ENCODE results near the gene C1orf116. TPM values are rescaled to one million over a fixed set of nuclear protein-coding genes. Genes with fewer than 3 reads are reported as not detected.

Gene C1orf116
- total RNA-seq, 2 experiments from 2014 or later, result not detected

GRCh38 chr1:207056673-207057072 is 24.1 kb upstream of the C1orf116 start:
- ChIA-PET POLR2A (no interaction called here), CTCF (interaction anchor here (0.6 to 1.5 kb wide), 5 partner anchors 12 to 264 kb away, joined by 3 to 4 read pairs (median 3); no protein-coding TSS in a partner anchor)
- peaks cover 2% of the 10 kb centered on the region for H3K36me3 Mint-ChIP-seq (ENCODE audit: low read depth)
- H3K9me3 Mint-ChIP-seq, result peaks cover 1% of the 10 kb centered on the region
- no peak for DNase-seq
- H3K27me3 Mint-ChIP-seq, result peaks cover 7% of the 10 kb centered on the region
- H3K4me1 Mint-ChIP-seq, result peaks cover 34% of the 10 kb centered on the region
- no peak overlapping the region for H3K4me3 Mint-ChIP-seq
- no peak overlapping the region for H3K27ac Mint-ChIP-seq

GRCh38 chr1:207055386-207056001 is 22.9 kb upstream of the C1orf116 start:
- Mint-ChIP-seq H3K27me3 (peaks cover 7% of the 10 kb centered on the region), H3K27ac (no peak overlapping the region), H3K4me3 (no peak overlapping the region), H3K36me3 (ENCODE audit: low read depth) (peaks cover 3% of the 10 kb centered on the region), H3K9me3 (peaks cover 9% of the 10 kb centered on the region), H3K4me1 (peaks cover 42% of the 10 kb centered on the region)
- CTCF ChIA-PET, result interaction anchor here (1.1 to 1.5 kb wide), 3 partner anchors 13 to 44 kb away, joined by 3 to 4 read pairs (median 3); no protein-coding TSS in a partner anchor
- POLR2A ChIA-PET, result no interaction called here
- DNase-seq, result no peak

GRCh38 chr1:207054491-207054890 is 21.9 kb upstream of the C1orf116 start:
- peaks cover 10% of the 10 kb centered on the region for H3K36me3 Mint-ChIP-seq (ENCODE audit: low read depth)
- no peak overlapping the region for H3K4me3 Mint-ChIP-seq
- no peak for DNase-seq
- ChIA-PET CTCF (interaction anchor here (0.5 to 0.7 kb wide), 2 partner anchors 23 to 844 kb away, joined by 3 to 4 read pairs; no protein-coding TSS in a partner anchor), POLR2A (no interaction called here)
- peaks cover 45% of the 10 kb centered on the region for H3K4me1 Mint-ChIP-seq
- H3K9me3 Mint-ChIP-seq, result peaks cover 9% of the 10 kb centered on the region
- no peak overlapping the region for H3K27ac Mint-ChIP-seq
- H3K27me3 Mint-ChIP-seq, result peaks cover 7% of the 10 kb centered on the region

GRCh38 chr1:207052911-207053769 is 20.6 kb upstream of the C1orf116 start, which contains the start of gene PFKFB2:
Gene PFKFB2, plus strand, starts transcription at chr1:207053275. Its CDS starts 1,443 bp downstream, at chr1:207054718.
- POLR2A ChIA-PET, result interaction anchor here (0.6 kb wide), 1 partner anchor 725 kb away, joined by 4 read pairs; no protein-coding TSS in a partner anchor
- peak within 1 kb of the TSS; percentile 93 for H3K4me3 Mint-ChIP-seq
- CTCF ChIA-PET, result interaction anchor here (0.6 to 2.1 kb wide), 7 partner anchors 10 to 744 kb away, joined by 3 to 7 read pairs (median 4); no protein-coding TSS in a partner anchor

GRCh38 chr1:207051191-207051943 is 18.8 kb upstream of the C1orf116 start, which contains the start of gene YOD1:
Gene YOD1, minus strand, starts transcription at chr1:207051208. Its CDS starts 178 bp downstream, at chr1:207051030.
- ChIA-PET CTCF (interaction anchor here (0.5 kb wide), 1 partner anchor 11 kb away, joined by 3 read pairs; no protein-coding TSS in a partner anchor), POLR2A (no interaction called here)
- Mint-ChIP-seq H3K9me3 (peaks cover 9% of the 10 kb centered on the region), H3K4me1 (peaks cover 67% of the 10 kb centered on the region), H3K27me3 (peaks cover 7% of the 10 kb centered on the region), H3K36me3 (ENCODE audit: low read depth) (peaks cover 31% of the 10 kb centered on the region), H3K27ac (peak within 1 kb of the TSS; percentile 94), H3K4me3 (peak within 1 kb of the TSS; percentile 93)
- DNase-seq, result no peak

More at GRCh38 chr1:207052911-207053769, 20.6 kb upstream of the C1orf116 start, which contains the start of gene PFKFB2:
- Mint-ChIP-seq H3K9me3 (peaks cover 9% of the 10 kb centered on the region), H3K36me3 (ENCODE audit: low read depth) (peaks cover 17% of the 10 kb centered on the region), H3K27me3 (peaks cover 7% of the 10 kb centered on the region), H3K27ac (peak within 1 kb of the TSS; percentile 89), H3K4me1 (peaks cover 53% of the 10 kb centered on the region)
- peak; percentile 95 for DNase-seq

GRCh38 chr1:207050480-207051190 is 18.1 kb upstream of the C1orf116 start:
- H3K36me3 Mint-ChIP-seq (ENCODE audit: low read depth), result peaks cover 34% of the 10 kb centered on the region
- POLR2A ChIA-PET, result no interaction called here
- H3K4me1 Mint-ChIP-seq, result peaks cover 70% of the 10 kb centered on the region

GRCh38 chr1:207049974-207050391 is 17.4 kb upstream of the C1orf116 start:
- Mint-ChIP-seq H3K4me1 (peaks cover 70% of the 10 kb centered on the region), H3K27me3 (peaks cover 4% of the 10 kb centered on the region), H3K36me3 (ENCODE audit: low read depth) (peaks cover 39% of the 10 kb centered on the region), H3K4me3 (peak overlapping the region; percentile 93), H3K9me3 (peaks cover 9% of the 10 kb centered on the region), H3K27ac (peak overlapping the region; percentile 94)
- peak; percentile 72 for DNase-seq
- CTCF ChIA-PET, result interaction anchor here (0.5 to 2.2 kb wide), 10 partner anchors 9 to 418 kb away, joined by 3 to 14 read pairs (median 6); partner anchors contain the start of gene C1orf116
- POLR2A ChIA-PET, result no interaction called here

More at GRCh38 chr1:207050480-207051190, 18.1 kb upstream of the C1orf116 start:
- Mint-ChIP-seq H3K4me3 (peak overlapping the region; percentile 93), H3K27me3 (peaks cover 7% of the 10 kb centered on the region), H3K27ac (peak overlapping the region; percentile 94), H3K9me3 (peaks cover 9% of the 10 kb centered on the region)
- CTCF ChIA-PET, result interaction anchor here (0.5 to 2.2 kb wide), 11 partner anchors 8 to 417 kb away, joined by 3 to 14 read pairs (median 6); partner anchors contain the start of gene C1orf116
- peak; percentile 93 for DNase-seq

GRCh38 chr1:207049514-207049913 is 17.0 kb upstream of the C1orf116 start:
- ChIA-PET CTCF (interaction anchor here (0.9 to 2.2 kb wide), 9 partner anchors 9 to 136 kb away, joined by 3 to 14 read pairs (median 6); partner anchors contain the start of gene C1orf116), POLR2A (no interaction called here)
- peak overlapping the region; percentile 93 for H3K4me3 Mint-ChIP-seq
- peaks cover 9% of the 10 kb centered on the region for H3K9me3 Mint-ChIP-seq
- peaks cover 44% of the 10 kb centered on the region for H3K36me3 Mint-ChIP-seq (ENCODE audit: low read depth)
- no peak overlapping the region for H3K27ac Mint-ChIP-seq
- peaks cover 2% of the 10 kb centered on the region for H3K27me3 Mint-ChIP-seq
- DNase-seq, result no peak
- H3K4me1 Mint-ChIP-seq, result peaks cover 68% of the 10 kb centered on the region

- no peak overlapping the region for H3K4me3 Mint-ChIP-seq
- no peak overlapping the region for H3K27ac Mint-ChIP-seq
- H3K36me3 Mint-ChIP-seq (ENCODE audit: low read depth), result peaks cover 45% of the 10 kb centered on the region
- H3K9me3 Mint-ChIP-seq, result peaks cover 9% of the 10 kb centered on the region
- peaks cover 2% of the 10 kb centered on the region for H3K27me3 Mint-ChIP-seq
- H3K4me1 Mint-ChIP-seq, result peaks cover 66% of the 10 kb centered on the region
- CTCF ChIA-PET, result interaction anchor here (1.7 to 2.2 kb wide), 3 partner anchors 9 to 15 kb away, joined by 8 to 14 read pairs (median 9); partner anchors contain the start of gene C1orf116
- no peak for DNase-seq
- POLR2A ChIA-PET, result no interaction called here
Measured at GRCh38 chr1:207049054-207049453, 16.5 kb upstream of the C1orf116 start.

- no peak overlapping the region for H3K4me3 Mint-ChIP-seq
- H3K27me3 Mint-ChIP-seq, result no peaks in the 10 kb centered on the region
- ChIA-PET POLR2A (interaction anchor here (0.6 to 0.7 kb wide), 2 partner anchors 21 to 26 kb away, joined by 3 read pairs; no protein-coding TSS in a partner anchor), CTCF (interaction anchor here (0.6 to 0.7 kb wide), 2 partner anchors 23 to 119 kb away, joined by 3 to 4 read pairs; no protein-coding TSS in a partner anchor)
- peaks cover 9% of the 10 kb centered on the region for H3K9me3 Mint-ChIP-seq
- DNase-seq, result no peak
- peaks cover 51% of the 10 kb centered on the region for H3K36me3 Mint-ChIP-seq (ENCODE audit: low read depth)
- peaks cover 60% of the 10 kb centered on the region for H3K4me1 Mint-ChIP-seq
- H3K27ac Mint-ChIP-seq, result no peak overlapping the region
Measured at GRCh38 chr1:207048041-207048440, 15.5 kb upstream of the C1orf116 start.

- Mint-ChIP-seq H3K9me3 (peaks cover 9% of the 10 kb centered on the region), H3K27me3 (no peaks in the 10 kb centered on the region), H3K4me1 (peaks cover 60% of the 10 kb centered on the region), H3K36me3 (ENCODE audit: low read depth) (peaks cover 55% of the 10 kb centered on the region), H3K27ac (no peak overlapping the region), H3K4me3 (no peak overlapping the region)
- no peak for DNase-seq
- CTCF ChIA-PET, result interaction anchor here (0.6 to 1.1 kb wide), 3 partner anchors 16 to 119 kb away, joined by 3 to 4 read pairs (median 3); no protein-coding TSS in a partner anchor
- POLR2A ChIA-PET, result no interaction called here
Measured at GRCh38 chr1:207047505-207047904, 14.9 kb upstream of the C1orf116 start.

All from activated CD4-positive, alpha-beta T cell treated with anti-CD3 and anti-CD28 coated beads, Interleukin-2, amount 10 ng/mL, durations not matched to agents 7 days and 5 days (primary cell).